ENCODE results near the gene TMEM19.

The TMEM19 gene

DNA sequence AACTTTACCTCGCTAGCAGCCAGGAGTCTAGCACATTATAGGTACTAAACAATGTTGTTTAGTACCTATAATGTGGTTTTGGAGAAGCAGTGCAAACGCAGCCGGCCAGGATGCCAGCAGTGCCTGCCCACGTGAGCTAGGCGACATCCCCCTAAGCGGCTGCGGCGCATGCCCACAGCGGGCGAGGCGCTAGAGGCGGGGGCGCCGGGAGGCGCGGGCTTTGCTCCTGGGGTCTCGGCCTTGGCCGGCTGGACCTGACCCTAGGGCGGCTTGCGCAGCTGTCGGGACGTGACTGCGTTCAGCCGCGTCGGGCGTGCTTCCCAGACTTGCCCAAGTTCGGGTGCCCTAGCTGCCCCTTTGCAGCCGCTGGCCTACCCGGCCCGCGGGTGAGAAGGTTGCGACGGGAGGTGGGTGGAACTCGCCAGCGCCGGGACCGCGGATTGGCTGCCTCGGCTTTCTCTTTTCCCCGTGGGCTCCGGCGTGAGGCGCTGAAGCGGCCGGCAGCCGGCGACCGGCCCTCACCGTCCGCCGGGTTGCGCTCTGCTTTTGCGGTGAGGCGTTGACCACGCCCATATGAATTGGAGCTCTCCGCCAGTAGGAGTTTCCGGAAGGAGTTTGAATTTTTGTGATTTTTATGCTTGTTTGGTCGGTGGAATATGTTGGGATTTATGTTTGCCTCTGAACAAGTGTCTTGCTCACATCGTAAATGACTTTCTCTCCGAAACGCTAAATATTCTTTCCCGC, at the start of gene TMEM19:
Gene TMEM19, plus strand, starts transcription at position 169 of the 744 bp plus-strand sequence. CDS start 599 bp downstream, outside the sequence.
- DNase-seq: peak; percentile 97
- in situ Hi-C loops (cut with HindIII; ENCODE audit: low pct_ligation_motif_present, low pct_unique_long_range_greater_than_20kb, low sequenced_read_pairs): no loop called here

DNA sequence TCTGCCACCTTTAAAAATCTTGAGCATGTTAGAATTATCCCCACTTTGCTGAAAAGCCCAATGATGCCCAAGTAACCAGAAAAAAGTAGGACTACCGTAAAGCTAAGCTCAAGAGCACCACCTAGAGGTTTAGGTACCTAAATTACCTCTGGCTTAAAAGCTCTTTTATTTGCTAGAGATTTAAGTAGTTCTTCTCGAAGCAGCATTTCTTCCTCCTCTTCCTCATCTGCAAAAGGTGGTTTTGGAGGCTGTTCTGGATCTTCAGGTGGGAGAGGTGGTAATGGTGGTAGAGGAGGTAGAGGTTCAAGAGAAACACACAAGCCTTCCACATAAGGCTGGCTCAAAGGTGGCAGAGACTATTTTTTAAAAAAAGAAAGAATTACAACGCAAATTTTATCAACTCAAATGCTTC, 49.2 kb upstream of the TMEM19 start:
- DNase-seq: peak; percentile 89
- in situ Hi-C loops (cut with HindIII; ENCODE audit: low pct_ligation_motif_present, low pct_unique_long_range_greater_than_20kb, low sequenced_read_pairs): no loop called here

DNA sequence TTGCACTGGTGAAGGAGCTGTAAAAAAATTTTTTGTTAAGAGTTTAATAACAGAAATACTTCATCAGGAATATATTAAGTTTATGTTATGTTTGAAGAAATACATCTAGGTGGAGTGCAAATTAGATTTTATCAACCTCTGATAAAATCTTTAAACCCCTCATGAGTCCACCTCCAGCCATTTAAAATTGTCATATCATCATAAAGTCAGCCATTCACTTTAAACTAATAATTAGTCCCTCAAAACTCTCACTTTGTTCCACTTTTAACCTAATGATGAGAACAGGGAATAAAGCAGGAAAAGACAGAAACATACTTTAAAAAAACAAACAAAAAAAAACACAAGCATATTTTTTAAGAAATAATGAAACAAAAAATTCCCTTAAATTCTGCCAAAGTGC, 47.4 kb upstream of the TMEM19 start:
- in situ Hi-C loops (cut with HindIII; ENCODE audit: low pct_ligation_motif_present, low pct_unique_long_range_greater_than_20kb, low sequenced_read_pairs): no loop called here
- no peak for DNase-seq

DNA sequence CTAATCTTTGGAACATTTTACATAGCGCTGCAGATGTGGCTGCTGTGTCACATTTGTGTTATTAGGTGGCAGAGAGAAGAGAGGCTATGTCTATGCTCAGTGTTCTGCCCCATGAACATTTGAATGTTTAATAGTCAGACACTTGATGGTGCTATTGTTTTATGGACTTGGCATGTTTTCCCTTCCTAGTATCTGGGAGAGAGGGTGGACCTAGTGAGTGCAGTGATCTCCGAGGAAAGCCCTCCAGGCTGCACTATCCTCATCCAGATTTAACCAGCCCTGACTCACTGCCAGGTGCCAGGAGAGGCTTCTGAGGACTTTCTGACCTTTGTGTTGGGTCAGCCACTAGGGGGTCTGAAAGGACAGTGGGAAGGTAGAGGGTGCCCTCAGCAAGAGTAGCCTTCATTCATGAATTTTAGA, 46.5 kb upstream of the TMEM19 start:
- in situ Hi-C loops (cut with HindIII; ENCODE audit: low pct_ligation_motif_present, low pct_unique_long_range_greater_than_20kb, low sequenced_read_pairs): no loop called here
- peak; percentile 55 for DNase-seq

DNA sequence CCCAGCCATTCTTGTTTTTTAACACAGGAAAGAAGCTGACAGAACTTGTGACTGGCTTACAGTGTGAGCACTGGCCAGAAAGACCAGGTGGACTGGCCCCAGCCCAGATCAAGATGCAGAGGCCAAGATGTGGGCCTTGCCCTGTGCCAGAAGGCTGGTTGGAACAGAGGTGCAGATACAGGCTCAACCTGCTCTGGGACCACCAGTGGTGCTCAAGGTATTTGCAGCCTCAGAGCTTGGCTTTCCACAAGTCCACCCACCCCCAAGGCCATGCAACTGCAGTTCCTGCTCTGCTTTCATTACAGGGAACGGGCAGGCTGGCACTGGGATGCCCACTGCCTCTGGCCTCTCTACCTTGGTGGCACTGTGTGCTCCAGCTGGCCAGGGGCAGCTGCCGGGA, 45.6 kb upstream of the TMEM19 start:
- in situ Hi-C loops (cut with HindIII; ENCODE audit: low pct_ligation_motif_present, low pct_unique_long_range_greater_than_20kb, low sequenced_read_pairs): no loop called here
- DNase-seq: no peak

DNA sequence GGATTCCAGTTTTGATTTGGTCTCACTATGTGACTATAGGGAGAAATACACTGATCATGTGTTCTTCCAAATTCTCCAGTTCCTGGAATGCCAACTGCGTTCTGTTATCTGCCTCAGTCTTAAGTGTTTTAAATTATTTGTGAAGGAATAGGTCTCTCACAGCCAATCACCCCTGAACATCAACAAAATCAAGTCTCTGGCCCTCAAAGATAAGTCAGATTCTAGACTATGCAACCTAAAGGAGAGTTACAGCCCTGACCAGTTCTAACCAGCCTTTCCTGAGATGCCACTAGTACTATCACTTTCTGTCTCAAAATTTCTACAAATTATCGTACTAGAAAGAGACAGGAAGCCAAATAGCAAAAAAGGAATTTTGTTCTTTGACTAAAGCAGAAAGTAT, 44.5 kb upstream of the TMEM19 start:
- in situ Hi-C loops (cut with HindIII; ENCODE audit: low pct_ligation_motif_present, low pct_unique_long_range_greater_than_20kb, low sequenced_read_pairs): no loop called here
- no peak for DNase-seq

DNA sequence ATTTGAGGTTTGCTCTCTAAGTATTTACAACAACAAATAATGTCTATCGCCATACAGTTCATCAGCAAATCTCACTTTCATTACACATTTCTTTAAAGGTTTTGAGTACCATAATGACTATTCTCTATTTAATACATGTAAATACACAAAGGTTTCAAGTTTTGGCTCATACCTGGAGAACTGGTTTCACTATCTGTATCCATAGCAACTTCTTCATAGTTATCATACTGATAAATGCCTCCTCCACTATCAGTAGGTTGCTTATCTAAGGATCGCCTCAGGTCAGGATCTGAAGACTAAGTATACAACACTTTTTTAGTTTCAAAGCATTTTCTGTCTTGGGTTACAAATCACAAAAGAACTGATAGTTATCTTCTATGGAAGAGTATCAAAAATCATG, 43.6 kb upstream of the TMEM19 start:
- in situ Hi-C loops (cut with HindIII; ENCODE audit: low pct_ligation_motif_present, low pct_unique_long_range_greater_than_20kb, low sequenced_read_pairs): no loop called here
- no peak for DNase-seq

DNA sequence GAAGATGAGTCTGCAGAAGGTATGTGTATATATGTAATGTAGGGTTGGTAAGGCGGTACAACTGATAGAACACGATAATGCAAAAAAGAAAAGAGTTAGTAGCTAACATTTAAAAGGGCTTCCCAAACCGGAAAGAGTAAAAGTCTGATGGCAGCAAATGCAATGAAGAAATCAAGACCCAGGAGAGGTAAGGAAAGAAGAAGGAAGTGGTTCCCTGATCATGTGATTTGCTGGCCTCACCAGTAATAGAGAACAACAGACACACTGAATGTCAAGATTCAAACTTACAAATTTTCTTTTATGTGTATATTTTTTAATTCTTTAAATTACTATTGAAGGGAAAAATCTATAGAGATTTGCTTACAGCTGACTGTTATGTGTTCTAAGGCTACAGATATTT, 40.6 kb upstream of the TMEM19 start:
- in situ Hi-C loops (cut with HindIII; ENCODE audit: low pct_ligation_motif_present, low pct_unique_long_range_greater_than_20kb, low sequenced_read_pairs): no loop called here
- no peak for DNase-seq

DNA sequence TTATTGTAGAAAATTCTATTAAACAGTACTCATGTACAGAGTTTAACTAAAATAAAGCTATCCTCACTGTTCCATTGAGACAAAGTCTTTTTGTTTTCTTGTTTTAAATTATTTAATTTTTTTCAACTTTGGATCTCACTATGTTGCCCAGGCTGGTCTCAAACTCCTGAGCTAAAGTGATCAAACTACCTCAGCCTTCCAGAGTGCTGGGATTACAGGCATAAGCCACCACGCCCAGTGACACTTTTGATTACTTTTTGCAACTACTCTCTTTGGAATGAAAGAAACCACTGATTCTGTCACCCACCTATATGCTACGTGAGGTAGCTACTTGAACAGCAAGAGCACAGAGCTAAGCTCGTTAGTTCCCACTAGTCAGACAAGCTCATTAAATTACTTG, 39.4 kb upstream of the TMEM19 start:
- DNase-seq: no peak
- in situ Hi-C loops (cut with HindIII; ENCODE audit: low pct_ligation_motif_present, low pct_unique_long_range_greater_than_20kb, low sequenced_read_pairs): no loop called here

DNA sequence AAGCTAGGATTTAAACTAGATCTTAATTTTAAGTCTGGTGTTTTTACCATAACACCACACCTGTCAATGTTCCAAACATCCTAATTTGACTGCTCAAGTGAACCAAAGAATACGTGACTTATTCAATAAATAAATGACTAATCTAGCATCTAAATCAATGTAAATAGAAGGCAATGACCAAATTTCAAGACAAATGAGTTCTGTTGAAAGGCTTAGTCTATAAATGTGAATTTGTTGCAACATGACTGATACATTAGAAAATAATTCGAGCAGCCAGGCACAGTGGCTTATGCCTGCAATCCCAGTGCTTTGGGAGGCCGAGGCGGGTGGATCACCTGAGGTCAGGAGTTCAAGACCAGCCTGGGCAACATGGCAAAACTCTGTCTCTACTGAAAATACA, 37.3 kb upstream of the TMEM19 start:
- DNase-seq: no peak
- in situ Hi-C loops (cut with HindIII; ENCODE audit: low pct_ligation_motif_present, low pct_unique_long_range_greater_than_20kb, low sequenced_read_pairs): no loop called here

DNA sequence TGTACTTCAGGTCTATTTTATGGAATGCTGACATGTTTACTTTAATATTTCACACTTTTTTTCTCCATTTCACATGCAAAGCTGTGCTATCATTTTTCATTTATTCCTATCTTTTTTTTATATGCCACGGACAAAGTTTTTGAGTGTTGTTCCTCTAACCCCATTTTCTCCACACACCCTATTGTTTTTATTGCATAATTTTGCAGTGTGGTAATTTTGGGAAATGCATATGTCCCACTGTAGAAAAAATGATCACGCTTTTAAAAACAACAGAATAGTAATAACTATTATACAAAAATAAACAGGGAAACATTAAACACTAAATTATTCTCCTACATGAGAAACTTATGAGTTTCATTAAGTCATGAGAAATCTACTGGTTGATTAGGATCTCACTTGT, 36.5 kb upstream of the TMEM19 start:
- in situ Hi-C loops (cut with HindIII; ENCODE audit: low pct_ligation_motif_present, low pct_unique_long_range_greater_than_20kb, low sequenced_read_pairs): no loop called here
- no peak for DNase-seq

DNA sequence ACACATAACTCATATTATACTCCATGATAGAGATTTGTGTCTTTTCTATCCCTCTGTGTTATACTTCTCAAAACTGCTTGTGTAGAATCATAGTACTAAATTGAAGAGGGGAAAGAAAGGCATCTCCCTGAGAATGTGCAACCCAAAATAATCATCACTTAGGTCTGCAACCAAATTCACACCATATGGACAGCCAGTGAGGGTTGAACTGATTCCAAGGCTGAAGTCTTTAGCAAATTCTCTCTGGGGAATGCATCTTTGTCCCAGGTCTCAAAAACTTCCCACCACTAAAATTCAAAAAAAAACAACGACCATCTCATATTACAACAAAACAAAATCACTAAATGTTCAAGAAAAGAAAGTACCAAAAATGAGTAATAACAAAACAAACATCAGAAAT, 33.2 kb upstream of the TMEM19 start:
- in situ Hi-C loops (cut with HindIII; ENCODE audit: low pct_ligation_motif_present, low pct_unique_long_range_greater_than_20kb, low sequenced_read_pairs): no loop called here
- DNase-seq: no peak

DNA sequence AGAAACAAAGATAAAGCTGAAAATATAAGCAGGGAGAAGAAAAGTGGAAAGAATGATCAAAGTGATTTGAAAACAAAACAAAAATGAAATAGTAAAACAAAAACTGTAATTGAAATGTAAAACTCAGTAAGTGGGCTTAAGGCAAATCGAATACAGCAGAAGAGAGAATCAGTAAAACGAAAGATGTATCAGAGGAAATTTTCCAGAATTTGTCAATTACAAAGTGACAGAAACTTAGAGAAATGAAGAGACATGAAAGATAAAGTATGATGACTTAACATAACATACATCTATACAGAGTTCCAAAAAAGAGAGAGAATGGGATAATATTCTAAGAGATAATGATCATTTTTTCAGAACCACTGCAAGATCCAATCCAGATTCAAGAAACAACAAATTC, 32.7 kb upstream of the TMEM19 start:
- no peak for DNase-seq
- in situ Hi-C loops (cut with HindIII; ENCODE audit: low pct_ligation_motif_present, low pct_unique_long_range_greater_than_20kb, low sequenced_read_pairs): no loop called here

DNA sequence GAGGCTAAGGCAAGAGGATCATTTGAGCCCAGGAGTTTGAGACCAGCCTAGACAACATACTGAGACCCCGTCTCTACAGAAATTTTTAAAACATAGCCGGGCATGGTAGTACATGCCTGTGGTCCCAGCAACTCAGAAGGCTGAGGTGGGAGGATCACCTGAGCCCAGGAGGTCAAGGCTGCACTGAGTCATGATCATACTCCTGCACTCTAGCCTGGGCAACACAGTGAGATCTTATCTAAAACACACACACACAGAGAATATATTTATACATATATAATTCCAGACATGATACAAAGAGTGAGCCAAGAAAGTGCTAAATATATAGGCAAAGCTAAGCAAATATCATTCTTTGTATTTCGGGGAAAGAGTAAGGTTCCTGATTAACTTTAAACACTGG, 31.7 kb upstream of the TMEM19 start:
- DNase-seq: no peak
- in situ Hi-C loops (cut with HindIII; ENCODE audit: low pct_ligation_motif_present, low pct_unique_long_range_greater_than_20kb, low sequenced_read_pairs): no loop called here

DNA sequence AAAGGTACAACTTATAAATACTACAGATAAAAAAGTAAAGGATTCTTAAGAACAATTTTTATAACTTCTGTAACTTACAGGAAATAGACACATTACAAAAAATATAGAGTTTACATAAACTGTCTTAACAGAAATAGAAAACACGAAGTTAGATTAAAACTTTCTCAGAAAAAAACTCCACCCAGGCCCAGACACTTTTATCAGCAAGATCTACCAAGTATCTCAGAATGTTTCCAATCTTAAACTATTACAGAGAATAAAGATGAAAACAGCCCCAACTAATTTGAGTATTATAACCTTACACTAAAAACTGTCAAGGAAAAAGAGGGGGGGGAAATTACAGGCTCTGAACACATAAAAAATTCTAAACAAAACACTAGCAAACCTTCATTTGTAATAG, 30.4 kb upstream of the TMEM19 start:
- in situ Hi-C loops (cut with HindIII; ENCODE audit: low pct_ligation_motif_present, low pct_unique_long_range_greater_than_20kb, low sequenced_read_pairs): no loop called here
- no peak for DNase-seq

DNA sequence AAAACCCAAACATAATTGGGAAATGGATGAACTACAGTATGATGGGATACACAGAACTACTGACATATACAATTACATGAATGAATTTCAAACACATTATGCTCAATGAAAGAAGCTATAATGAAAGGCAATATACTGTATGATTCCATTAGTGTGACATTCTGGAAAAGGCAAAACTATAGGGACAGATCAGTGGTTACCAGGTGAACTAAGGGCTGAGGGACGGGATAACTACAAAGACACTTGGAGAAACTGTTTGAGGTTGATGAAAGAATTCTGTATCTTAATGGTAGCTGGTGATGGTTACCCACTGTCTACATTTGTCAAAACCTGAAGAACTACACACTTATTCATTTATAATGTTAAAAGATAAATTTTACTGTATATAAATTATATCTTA, 30.0 kb upstream of the TMEM19 start:
- in situ Hi-C loops (cut with HindIII; ENCODE audit: low pct_ligation_motif_present, low pct_unique_long_range_greater_than_20kb, low sequenced_read_pairs): no loop called here

DNA sequence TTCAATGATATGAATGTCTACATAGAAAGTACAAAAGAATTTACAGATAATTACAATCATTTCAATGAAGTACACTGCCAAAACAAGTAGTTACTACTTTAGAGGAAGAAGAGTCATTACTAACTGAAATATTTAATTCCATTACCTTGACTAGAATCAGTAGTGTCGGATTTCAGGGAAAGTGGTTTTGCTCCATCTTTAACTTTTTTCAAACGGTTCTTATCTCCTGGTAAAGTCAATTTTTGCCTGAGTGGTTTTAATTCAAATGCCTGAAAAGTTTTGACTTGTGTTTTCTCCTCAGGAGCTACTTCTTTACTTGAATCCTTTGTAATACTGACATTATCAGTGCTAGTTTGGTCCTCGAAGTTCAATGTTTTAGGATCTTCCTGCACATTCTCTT, 29.1 kb upstream of the TMEM19 start:
- in situ Hi-C loops (cut with HindIII; ENCODE audit: low pct_ligation_motif_present, low pct_unique_long_range_greater_than_20kb, low sequenced_read_pairs): no loop called here
- no peak for DNase-seq

More for the DNA sequence above, 30.0 kb upstream of the TMEM19 start:
- DNase-seq: no peak

DNA sequence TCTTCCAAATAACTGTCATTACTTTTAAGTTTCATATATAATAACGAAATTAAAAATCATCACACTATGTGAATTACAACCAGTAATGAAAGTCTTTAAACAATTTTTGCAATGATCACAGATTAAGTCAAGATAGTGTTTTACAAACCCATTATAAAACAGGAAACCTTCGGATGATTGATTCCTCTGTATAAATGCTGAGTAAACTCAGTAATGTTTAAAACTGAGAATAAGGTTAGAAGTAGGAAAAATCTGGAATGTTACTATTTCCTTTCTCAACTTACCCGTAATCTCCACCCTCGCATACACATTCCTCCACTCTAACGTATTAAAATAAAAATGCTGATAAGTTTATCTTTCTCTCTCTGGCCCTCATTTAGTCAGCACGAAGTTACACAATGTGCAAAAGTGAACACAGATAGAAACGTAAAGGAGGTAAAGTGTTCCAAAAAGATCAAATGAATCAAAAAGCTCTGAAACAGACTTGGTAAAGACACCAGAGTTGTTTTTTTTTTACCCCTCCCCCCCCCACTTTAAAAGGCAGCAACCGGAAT, 23.8 kb upstream of the TMEM19 start:
- in situ Hi-C loops (cut with HindIII; ENCODE audit: low pct_ligation_motif_present, low pct_unique_long_range_greater_than_20kb, low sequenced_read_pairs): no loop called here
- peak; percentile 33 for DNase-seq

DNA sequence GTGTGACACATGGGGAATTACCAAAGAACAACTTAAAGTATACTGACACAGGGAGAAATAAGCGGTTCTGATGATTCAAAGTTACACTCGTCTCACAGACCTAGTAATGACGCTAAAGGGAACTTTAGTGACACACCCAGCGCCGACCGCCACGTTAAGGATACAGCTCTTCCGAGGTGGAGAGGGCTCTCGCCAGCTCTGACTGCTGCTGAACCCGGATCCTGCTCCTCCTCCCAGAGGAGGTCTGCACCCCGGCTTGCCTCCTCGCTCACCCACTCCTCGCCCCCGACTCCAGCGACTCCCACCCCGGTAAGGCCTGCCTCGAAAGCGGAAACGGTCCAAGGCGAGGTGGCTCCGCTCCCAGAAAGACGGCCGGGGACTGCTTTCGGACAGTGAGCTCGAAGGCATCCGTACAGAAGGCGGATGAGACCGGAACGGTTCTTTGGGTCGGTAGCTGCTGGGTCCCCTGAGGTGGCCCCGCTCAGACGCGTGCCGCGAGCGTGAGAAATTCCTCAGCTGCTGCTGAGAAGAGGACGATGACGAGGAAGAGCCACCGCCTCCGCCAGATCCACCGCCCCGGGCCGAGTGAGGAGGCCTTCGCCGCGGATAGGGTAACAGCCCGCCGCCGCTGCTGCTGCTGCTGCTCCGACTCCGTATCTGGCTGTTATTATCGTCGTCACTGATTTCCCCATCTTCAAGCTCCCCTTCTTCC, 22.9 kb upstream of the TMEM19 start:
- in situ Hi-C loops (cut with HindIII; ENCODE audit: low pct_ligation_motif_present, low pct_unique_long_range_greater_than_20kb, low sequenced_read_pairs): no loop called here
- peak; percentile 76 for DNase-seq

Measured in ACHN (cell line).